ENCODE measurements around the gene MTA3.

Gene MTA3

GRCh38 chr2:42765686-42766085, 197.3 kb downstream of the MTA3 start:
- DNase-seq = no peak

GRCh38 chr2:42767080-42767898, 198.9 kb downstream of the MTA3 start:
- no peak for DNase-seq

GRCh38 chr2:42767899-42768705, 199.7 kb downstream of the MTA3 start:
- DNase-seq = no peak

GRCh38 chr2:42768706-42769256, 200.3 kb downstream of the MTA3 start:
- no peak for DNase-seq

GRCh38 chr2:42769583-42770287, 201.3 kb downstream of the MTA3 start:
- no peak for DNase-seq

GRCh38 chr2:42770288-42771131, 202.1 kb downstream of the MTA3 start:
- DNase-seq = no peak

GRCh38 chr2:42771546-42772153, 203.2 kb downstream of the MTA3 start:
- no peak for DNase-seq

GRCh38 chr2:42775186-42775585, 206.8 kb downstream of the MTA3 start:
- no peak for DNase-seq

GRCh38 chr2:42775810-42776209, 207.4 kb downstream of the MTA3 start:
- no peak for DNase-seq

- DNase-seq = no peak
Observed at GRCh38 chr2:42777883-42778805, 209.7 kb downstream of the MTA3 start.

- DNase-seq = no peak
Observed at GRCh38 chr2:42781181-42781580, 212.7 kb downstream of the MTA3 start.

- DNase-seq = no peak
Observed at GRCh38 chr2:42783511-42783910, 215.1 kb downstream of the MTA3 start.

GRCh38 chr2:42784204-42784880, 215.9 kb downstream of the MTA3 start:
- DNase-seq = no peak

GRCh38 chr2:42786561-42787345, 218.3 kb downstream of the MTA3 start:
- no peak for DNase-seq

GRCh38 chr2:42787424-42787787, 219.0 kb downstream of the MTA3 start:
- DNase-seq = no peak

- no peak for DNase-seq
Observed at GRCh38 chr2:42787788-42788477, 219.5 kb downstream of the MTA3 start.

- no peak for DNase-seq
Observed at GRCh38 chr2:42788478-42788793, 220.0 kb downstream of the MTA3 start.

- no peak for DNase-seq
Observed at GRCh38 chr2:42788882-42789281, 220.4 kb downstream of the MTA3 start.

- no peak for DNase-seq
Observed at GRCh38 chr2:42789751-42790150, 221.3 kb downstream of the MTA3 start.
